ENCODE results near the gene CALM3.

GRCh38 chr19:46615966-46616365 is 14.8 kb downstream of the CALM3 start:
- TF ChIP-seq, protein P1, sequence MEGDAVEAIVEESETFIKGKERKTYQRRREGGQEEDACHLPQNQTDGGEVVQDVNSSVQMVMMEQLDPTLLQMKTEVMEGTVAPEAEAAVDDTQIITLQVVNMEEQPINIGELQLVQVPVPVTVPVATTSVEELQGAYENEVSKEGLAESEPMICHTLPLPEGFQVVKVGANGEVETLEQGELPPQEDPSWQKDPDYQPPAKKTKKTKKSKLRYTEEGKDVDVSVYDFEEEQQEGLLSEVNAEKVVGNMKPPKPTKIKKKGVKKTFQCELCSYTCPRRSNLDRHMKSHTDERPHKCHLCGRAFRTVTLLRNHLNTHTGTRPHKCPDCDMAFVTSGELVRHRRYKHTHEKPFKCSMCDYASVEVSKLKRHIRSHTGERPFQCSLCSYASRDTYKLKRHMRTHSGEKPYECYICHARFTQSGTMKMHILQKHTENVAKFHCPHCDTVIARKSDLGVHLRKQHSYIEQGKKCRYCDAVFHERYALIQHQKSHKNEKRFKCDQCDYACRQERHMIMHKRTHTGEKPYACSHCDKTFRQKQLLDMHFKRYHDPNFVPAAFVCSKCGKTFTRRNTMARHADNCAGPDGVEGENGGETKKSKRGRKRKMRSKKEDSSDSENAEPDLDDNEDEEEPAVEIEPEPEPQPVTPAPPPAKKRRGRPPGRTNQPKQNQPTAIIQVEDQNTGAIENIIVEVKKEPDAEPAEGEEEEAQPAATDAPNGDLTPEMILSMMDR (IDR thresholded peaks at IDR 0.05), result no peak
- no peak for TF ChIP-seq POLR2A (IDR thresholded peaks at IDR 0.05)
